Liver (tissue), 9 donors: Measurements from ENCODE around the gene LEMD1. TPM values are rescaled to one million over a fixed set of nuclear protein-coding genes. Genes with fewer than 3 reads are reported as not detected.

Source experiments
- DNase-seq: peaks from one replicate; pipeline ENCODE4 v3.0.0-alpha.2; 2017; ENCODE audit warnings: low spot score
- H3K27ac ChIP-seq, 2 donors: one replicate each; pipeline ENCODE4 v1.7.0; 2013; ENCODE audit warnings: inconsistent platforms in 2 of 2, low read length in 2 of 2, control low read depth in 1 of 2, low read depth in 1 of 2, mild to moderate bottlenecking in 1 of 2
- H3K27me3 ChIP-seq, 4 donors: one replicate each; pipeline versions ENCODE4 v1.6.1 to v1.7.0; 2013; ENCODE audit warnings: low read length in 3 of 4, inconsistent platforms in 1 of 4, mild to moderate bottlenecking in 1 of 4, moderate library complexity in 1 of 4; ENCODE audit not compliant: control insufficient read depth in 4 of 4, insufficient read depth in 4 of 4
- H3K36me3 ChIP-seq, 4 donors: one replicate each; pipeline versions ENCODE4 v1.6.1 to v1.7.0; 2013; ENCODE audit warnings: low read length in 3 of 4, mild to moderate bottlenecking in 3 of 4, low read depth in 1 of 4, moderate library complexity in 1 of 4; ENCODE audit not compliant: control insufficient read depth in 4 of 4, insufficient read depth in 3 of 4
- H3K4me1 ChIP-seq, 4 donors: one replicate each; pipeline versions ENCODE4 v1.6.1 to v1.7.0; 2013; ENCODE audit warnings: low read length in 3 of 4, mild to moderate bottlenecking in 3 of 4, moderate library complexity in 1 of 4; ENCODE audit not compliant: control insufficient read depth in 4 of 4, insufficient read depth in 4 of 4
- H3K4me3 ChIP-seq, 3 donors: one replicate each; pipeline versions ENCODE4 v1.6.1 to v1.7.0; 2013; ENCODE audit warnings: low read length in 3 of 3, control low read depth in 1 of 3, low read depth in 1 of 3, mild to moderate bottlenecking in 1 of 3
- H3K9ac ChIP-seq, 2 donors: one replicate each; pipeline ENCODE4 v1.7.0; 2013; ENCODE audit warnings: low read length in 2 of 2, mild to moderate bottlenecking in 2 of 2, moderate library complexity in 2 of 2, control low read depth in 1 of 2, low read depth in 1 of 2
- H3K9me3 ChIP-seq, 4 donors: one replicate each; pipeline versions ENCODE4 v1.6.1 to v1.7.0; 2013; ENCODE audit warnings: low read length in 3 of 4; ENCODE audit not compliant: control insufficient read depth in 4 of 4
- FOXA1 ChIP-seq: IDR thresholded peaks from 2 replicates; pipeline ENCODE4 v1.6.1; 2016; ENCODE audit warnings: antibody characterized with exemption
- GABPA ChIP-seq, 2 donors: IDR thresholded peaks in 1 of 2; conservative IDR thresholded peaks in 1 of 2; 2 replicates each; pipeline ENCODE4 v1.6.1; 2016; ENCODE audit warnings: antibody characterized with exemption in 2 of 2, mild to moderate bottlenecking in 1 of 2, moderate library complexity in 1 of 2
- HNF4A ChIP-seq, 2 donors: conservative IDR thresholded peaks; 2 replicates each; pipeline ENCODE4 v1.6.1; 2016; ENCODE audit warnings: antibody characterized with exemption in 2 of 2, mild to moderate bottlenecking in 2 of 2
- HNF4G ChIP-seq: IDR thresholded peaks from 2 replicates; pipeline ENCODE4 v1.6.1; 2016; ENCODE audit warnings: antibody characterized with exemption
- JUND ChIP-seq, 2 donors: IDR thresholded peaks; 2 replicates each; pipeline ENCODE4 v1.6.1; 2016; ENCODE audit warnings: antibody characterized with exemption in 2 of 2
- NR2F2 ChIP-seq: IDR thresholded peaks from 2 replicates; pipeline ENCODE4 v1.6.1; 2016; ENCODE audit warnings: antibody characterized with exemption
- RAD21 ChIP-seq, 2 donors: IDR thresholded peaks; 2 replicates each; pipeline ENCODE4 v1.6.1; 2016; ENCODE audit warnings: antibody characterized with exemption in 2 of 2, mild to moderate bottlenecking in 2 of 2
- RXRA ChIP-seq, 2 donors: IDR thresholded peaks; 2 replicates each; pipeline ENCODE4 v1.6.1; 2017 to 2018; ENCODE audit warnings: antibody characterized with exemption in 2 of 2, mild to moderate bottlenecking in 1 of 2
- YY1 ChIP-seq: IDR thresholded peaks from 2 replicates; pipeline ENCODE4 v1.6.1; 2016; ENCODE audit warnings: antibody characterized with exemption, mild to moderate bottlenecking
- WGBS: extraction: QIAGEN DNeasy Blood & Tissue Kit; methylation state at CpG from one replicate; pipeline ENCODE4 v1.1.7; 2013; 5-methylcytosine and 5-hydroxymethylcytosine counted together
- polyA plus RNA-seq, 2 donors: library from polyadenylated mRNA; stranded (reverse) in 1 of 2; unstranded in 1 of 2; fragments of 200-250 nt in 1 of 2; fragments of >200 nt in 1 of 2; fragmentation: Nextera tagmentation in 1 of 2; extraction: Ambion mirVana in 1 of 2; gene quantifications; one replicate each; pipeline versions ENCODE4 v1.2.1 to v1.2.3, GENCODE V29; 2013 to 2015
- total RNA-seq, 2 donors: library from RNA; depleted of rRNA; stranded (reverse); fragments of >200 nt; gene quantifications; one replicate each; pipeline ENCODE4 v1.2.3, GENCODE V29; 2014
- TF ChIP-seq, protein P1 (sequence below): IDR thresholded peaks from 2 replicates; pipeline ENCODE4 v1.6.1; 2016; ENCODE audit warnings: antibody characterized with exemption, mild to moderate bottlenecking
- TF ChIP-seq, protein P2 (sequence below): IDR thresholded peaks from 2 replicates; pipeline ENCODE4 v1.6.1; 2016; ENCODE audit warnings: antibody characterized with exemption
- donor health status: healthy.
- donor health status: healthy.
- donor health status: healthy.
- donor health status: healthy.
- donor health status: healthy.

Gene LEMD1
- total and polyA plus RNA-seq, 4 donors: not detected

GRCh38 chr1:205465392-205465791 is 43.5 kb upstream of the LEMD1 start:
- peaks cover 0 to 2% (median 0%) of the 10 kb centered on the region in 4 donors for H3K27me3 ChIP-seq
- no peaks in the 10 kb centered on the region for H3K4me1 ChIP-seq
- no peaks in the 10 kb centered on the region for H3K9me3 ChIP-seq
- no peaks in the 10 kb centered on the region for H3K36me3 ChIP-seq
- 69% methylated on average over 2 of the region's 2 CpGs for WGBS
- H3K27ac ChIP-seq: no peak overlapping the region
- no peak overlapping the region for H3K9ac ChIP-seq
- H3K4me3 ChIP-seq: no peak overlapping the region
- DNase-seq: no peak
- TF ChIP-seq RAD21 (IDR thresholded peaks at IDR 0.05) (no peak), HNF4G (no peak)

DNA sequence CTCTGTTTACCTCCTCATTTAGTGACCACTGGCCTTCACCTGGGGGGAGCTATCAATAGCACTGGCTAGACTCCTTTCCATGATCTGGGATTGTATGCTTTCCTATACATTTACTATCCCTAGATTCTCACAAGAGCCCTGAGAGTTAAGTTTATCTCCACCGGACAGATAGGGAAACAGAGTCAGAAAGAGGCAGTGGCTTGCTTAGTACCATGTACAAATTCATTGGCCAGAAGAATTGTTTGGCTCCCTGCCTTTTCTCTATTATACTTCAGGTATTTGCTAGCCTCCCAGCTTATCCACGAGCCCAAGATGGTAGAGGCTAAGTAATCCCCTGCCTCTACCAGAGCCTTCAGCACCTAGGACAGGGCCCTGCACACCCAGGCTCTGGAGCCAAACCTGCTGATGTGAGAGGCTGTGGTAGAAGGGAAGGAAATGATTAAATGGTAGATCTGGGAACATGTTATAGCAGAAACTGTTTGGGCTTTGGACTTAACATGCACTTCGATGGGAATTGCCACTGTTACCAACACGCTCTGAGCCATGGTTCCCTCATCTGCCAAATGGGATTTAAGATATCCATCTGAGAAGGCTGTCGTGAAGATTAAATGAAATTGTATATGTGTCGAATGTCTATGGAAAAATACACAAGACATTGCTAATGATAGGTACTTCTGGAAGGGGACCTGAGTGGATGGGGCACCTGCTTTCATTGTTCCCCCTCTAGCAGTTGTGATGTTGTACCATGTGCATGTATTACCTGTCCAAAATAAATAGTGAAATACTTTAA is 37.1 kb upstream of the LEMD1 start:
- TF ChIP-seq, protein P1, sequence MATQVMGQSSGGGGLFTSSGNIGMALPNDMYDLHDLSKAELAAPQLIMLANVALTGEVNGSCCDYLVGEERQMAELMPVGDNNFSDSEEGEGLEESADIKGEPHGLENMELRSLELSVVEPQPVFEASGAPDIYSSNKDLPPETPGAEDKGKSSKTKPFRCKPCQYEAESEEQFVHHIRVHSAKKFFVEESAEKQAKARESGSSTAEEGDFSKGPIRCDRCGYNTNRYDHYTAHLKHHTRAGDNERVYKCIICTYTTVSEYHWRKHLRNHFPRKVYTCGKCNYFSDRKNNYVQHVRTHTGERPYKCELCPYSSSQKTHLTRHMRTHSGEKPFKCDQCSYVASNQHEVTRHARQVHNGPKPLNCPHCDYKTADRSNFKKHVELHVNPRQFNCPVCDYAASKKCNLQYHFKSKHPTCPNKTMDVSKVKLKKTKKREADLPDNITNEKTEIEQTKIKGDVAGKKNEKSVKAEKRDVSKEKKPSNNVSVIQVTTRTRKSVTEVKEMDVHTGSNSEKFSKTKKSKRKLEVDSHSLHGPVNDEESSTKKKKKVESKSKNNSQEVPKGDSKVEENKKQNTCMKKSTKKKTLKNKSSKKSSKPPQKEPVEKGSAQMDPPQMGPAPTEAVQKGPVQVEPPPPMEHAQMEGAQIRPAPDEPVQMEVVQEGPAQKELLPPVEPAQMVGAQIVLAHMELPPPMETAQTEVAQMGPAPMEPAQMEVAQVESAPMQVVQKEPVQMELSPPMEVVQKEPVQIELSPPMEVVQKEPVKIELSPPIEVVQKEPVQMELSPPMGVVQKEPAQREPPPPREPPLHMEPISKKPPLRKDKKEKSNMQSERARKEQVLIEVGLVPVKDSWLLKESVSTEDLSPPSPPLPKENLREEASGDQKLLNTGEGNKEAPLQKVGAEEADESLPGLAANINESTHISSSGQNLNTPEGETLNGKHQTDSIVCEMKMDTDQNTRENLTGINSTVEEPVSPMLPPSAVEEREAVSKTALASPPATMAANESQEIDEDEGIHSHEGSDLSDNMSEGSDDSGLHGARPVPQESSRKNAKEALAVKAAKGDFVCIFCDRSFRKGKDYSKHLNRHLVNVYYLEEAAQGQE: peak; percentile 98
- no peak for TF ChIP-seq FOXA1
- Histone ChIP-seq H3K9me3 (no peaks in the 10 kb centered on the region), H3K36me3 (no peaks in the 10 kb centered on the region), H3K4me3 (no peak overlapping the region), H3K27me3 (peaks cover 9 to 10% (median 10%) of the 10 kb centered on the region in 4 donors), H3K27ac (no peak overlapping the region), H3K4me1 (peaks cover 0 to 14% (median 9%) of the 10 kb centered on the region in 4 donors), H3K9ac (no peak overlapping the region)
- 49% methylated on average over 6 of the region's 6 CpGs for WGBS
- no peak for DNase-seq

- no peak for TF ChIP-seq RXRA (IDR thresholded peaks at IDR 0.05)
- TF ChIP-seq, protein P2, sequence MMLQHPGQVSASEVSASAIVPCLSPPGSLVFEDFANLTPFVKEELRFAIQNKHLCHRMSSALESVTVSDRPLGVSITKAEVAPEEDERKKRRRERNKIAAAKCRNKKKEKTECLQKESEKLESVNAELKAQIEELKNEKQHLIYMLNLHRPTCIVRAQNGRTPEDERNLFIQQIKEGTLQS: no peak
- TF ChIP-seq YY1: no peak
- TF ChIP-seq GABPA (IDR thresholded peaks at IDR 0.05 in 1 of 2, conservative IDR thresholded peaks at IDR 0.05 in 1 of 2): no peak
- TF ChIP-seq, protein P1: no peak
- TF ChIP-seq JUND (IDR thresholded peaks at IDR 0.05): no peak
- TF ChIP-seq NR2F2: no peak
- TF ChIP-seq HNF4A (conservative IDR thresholded peaks at IDR 0.05): no peak
- TF ChIP-seq RAD21 (IDR thresholded peaks at IDR 0.05): no peak
- Histone ChIP-seq H3K27me3 (peaks cover 7 to 18% (median 13%) of the 10 kb centered on the region in 4 donors), H3K4me1 (peaks cover 0 to 14% (median 9%) of the 10 kb centered on the region in 4 donors), H3K9ac (no peak overlapping the region), H3K9me3 (no peaks in the 10 kb centered on the region), H3K4me3 (no peak overlapping the region), H3K36me3 (no peaks in the 10 kb centered on the region), H3K27ac (no peak overlapping the region)
- no peak for DNase-seq
- WGBS: 3% methylated on average over 74 of the region's 74 CpGs
These were observed 35.3 kb upstream of the LEMD1 start for GRCh38 chr1:205456868-205457745.
